HG03025 (cell line): ENCODE measurements around the gene SIGLEC6.
"Not testable (repeated sequence)": the region's sequence is repeated elsewhere in the genome, so short reads cannot be mapped to it uniquely, and the experiment has no call there.

Source experiments
- ATAC-seq: cut with Tn5 transposase; IDR thresholded peaks from one replicate; pipeline ENCODE4 v1.9.1; 2021; ENCODE audit warnings: mild to moderate bottlenecking, moderate library complexity; ENCODE audit not compliant: unreplicated experiment, low FRiP score

The SIGLEC6 gene

DNA sequence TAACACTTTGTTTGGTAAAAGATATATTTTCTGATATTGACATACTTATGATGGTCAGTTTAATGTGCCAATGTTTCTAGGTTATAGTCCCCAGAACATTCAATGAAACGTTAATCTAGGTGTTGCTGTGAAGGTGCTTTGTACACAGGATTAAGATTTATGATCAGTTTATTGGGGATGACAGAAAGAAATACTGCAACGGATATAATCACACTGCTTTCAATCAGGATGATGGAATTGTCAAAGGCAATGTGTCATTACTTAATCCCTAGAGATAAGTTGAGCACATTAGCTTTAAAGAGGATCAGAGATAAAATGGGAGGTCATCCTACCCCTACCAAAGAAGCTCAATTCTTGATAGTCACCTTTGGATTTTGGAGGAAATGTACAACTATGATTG is 17.5 kb downstream of the SIGLEC6 start:
- ATAC-seq, result no peak

DNA sequence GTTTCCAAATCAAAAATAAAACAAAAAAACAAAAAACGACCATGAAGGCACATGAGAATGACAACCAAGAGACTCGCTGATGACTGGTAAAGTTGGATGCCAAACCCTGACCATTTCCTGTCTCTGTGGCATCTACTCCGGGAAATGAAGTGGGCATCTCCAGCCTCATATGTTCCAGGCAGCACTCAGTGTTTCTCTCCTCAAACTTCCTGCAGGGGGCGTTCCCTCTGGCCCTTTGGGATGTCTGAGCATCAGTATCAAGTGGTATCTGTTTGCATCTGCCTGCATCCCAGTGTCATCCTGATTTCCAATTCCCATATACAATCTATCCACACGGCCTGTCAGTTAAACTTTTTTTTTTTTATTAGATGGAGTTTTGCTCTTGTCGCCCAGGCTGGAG is 20.1 kb downstream of the SIGLEC6 start:
- no peak for ATAC-seq

DNA sequence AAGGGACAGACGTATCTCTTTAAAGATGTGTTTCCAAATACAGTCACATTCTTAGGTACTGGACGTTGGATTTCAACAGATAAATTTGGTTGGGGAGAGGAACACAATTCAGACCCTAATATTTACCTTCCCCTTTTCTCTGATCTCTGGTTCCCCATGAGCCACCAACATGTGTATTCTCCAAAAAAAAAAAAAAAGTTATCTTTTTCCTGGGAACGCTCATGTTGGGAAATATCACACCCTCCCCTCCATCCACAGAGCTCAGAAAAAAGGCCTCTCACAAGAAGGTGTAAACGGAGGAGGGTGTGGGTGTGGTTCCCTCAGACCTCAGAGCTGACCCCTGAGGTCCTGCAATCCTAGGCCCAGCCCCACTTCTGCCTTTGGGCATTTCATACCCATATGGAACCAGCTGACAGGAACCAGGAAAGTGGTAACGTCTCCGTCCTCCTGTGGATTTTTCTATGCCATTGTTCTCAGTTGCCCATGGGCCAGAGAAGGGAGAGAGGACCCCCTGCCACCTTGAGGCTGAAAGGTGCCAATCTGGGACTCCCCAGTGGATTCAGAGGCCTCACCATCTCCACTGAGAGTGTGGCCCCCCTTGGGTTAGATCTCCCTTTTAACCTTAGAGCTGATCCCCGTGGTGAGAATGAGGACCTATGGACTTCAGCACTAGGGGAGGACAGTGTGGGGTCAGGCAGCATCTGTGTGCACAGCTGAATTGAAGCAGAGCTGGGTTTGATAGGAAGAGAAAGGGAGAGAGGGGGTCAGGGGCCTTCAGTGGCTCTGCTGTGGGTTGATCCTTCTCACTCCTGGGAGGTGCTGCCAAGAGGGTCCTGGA is 21.4 kb downstream of the SIGLEC6 start:
- ATAC-seq, result no peak

DNA sequence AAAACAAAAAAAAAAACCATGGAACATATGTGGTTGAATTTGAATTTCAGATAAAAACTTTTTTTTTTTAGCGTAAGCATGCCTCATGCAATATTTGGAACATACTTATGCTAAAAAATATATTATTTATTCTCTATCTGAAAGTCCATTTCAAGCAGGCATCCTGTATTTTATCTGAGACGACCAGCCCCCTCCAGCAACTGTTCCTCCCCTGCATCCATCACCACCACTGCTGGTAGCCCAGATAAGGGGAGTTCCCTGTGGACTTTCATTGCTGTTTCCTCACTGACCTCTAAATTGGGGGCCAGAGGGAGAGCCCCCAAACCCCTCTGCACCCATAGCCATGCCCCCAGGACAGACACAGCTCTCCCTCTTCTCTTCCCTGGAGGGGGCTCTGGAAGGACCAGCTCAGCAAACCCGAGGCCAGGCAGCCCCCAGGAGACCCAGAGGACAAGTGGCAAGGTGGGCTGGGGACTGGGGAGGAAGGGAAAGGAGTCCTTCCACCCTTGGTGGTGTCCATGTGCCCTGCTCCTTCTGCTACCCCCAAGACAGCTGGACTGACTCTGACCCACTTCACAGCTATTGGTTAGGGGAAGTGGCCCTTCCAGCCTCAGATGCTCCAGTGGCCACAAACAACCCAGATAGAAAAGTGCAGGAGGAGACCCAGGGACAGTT is 23.3 kb downstream of the SIGLEC6 start:
- no peak for ATAC-seq

DNA sequence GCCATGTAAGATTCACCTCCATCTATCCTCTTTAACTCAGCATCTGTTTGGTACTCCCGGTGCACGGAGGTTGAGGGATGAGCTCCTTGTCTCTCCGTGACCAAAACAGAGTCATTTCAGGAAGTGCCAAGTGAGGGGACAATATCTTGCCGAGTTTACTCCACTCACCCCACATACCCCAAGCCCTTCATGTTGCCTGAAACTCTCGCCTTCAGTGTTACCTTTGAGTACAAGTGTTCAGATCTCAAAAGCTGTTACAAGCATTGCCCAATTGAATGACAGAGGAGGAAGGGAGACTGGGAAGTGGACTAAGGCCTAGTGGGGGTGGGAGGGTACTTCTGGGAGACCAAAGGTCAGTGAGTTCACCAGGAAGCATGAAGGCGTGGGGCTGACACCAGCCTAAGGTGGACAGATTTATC is 23.8 kb downstream of the SIGLEC6 start:
- ATAC-seq, result no peak

DNA sequence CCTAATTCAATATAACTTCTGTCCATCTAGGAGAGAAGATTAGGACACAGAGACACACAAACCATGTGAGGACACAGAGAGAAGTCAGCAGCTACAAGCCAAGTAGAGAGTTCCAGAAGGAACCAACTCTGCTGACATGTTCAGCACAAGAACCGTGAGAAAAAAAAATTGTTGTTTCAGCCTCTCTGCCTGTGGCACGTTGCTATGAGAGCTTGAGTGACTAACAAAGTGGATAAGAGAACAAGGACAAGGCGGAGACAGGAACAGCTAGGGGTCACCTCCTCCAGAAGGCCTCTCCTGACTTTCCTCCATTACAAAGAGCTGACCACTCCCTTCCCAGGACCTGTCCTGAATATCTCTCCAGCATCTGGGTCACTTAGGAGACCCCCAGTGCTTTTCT is 24.3 kb downstream of the SIGLEC6 start:
- no peak for ATAC-seq

DNA sequence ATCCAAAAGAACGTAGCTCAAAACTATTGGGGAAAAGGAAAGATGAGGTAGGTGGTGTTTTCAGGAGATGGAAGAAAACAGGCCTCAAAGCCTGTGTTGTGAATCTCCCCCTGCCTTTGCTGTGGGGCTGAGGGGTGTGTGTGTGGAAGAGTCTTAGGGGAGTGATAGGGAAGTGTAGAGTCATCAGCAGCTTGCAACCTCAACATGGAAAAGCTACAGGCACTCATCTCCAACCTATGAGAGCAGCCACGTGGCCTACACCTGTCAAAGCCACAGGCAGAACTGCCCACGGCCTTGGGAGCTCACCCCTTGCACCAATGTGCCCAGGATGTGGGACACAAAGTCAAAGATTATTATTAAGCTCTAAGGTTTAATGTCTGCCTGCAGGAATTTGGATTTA is 25.6 kb downstream of the SIGLEC6 start:
- no peak for ATAC-seq

DNA sequence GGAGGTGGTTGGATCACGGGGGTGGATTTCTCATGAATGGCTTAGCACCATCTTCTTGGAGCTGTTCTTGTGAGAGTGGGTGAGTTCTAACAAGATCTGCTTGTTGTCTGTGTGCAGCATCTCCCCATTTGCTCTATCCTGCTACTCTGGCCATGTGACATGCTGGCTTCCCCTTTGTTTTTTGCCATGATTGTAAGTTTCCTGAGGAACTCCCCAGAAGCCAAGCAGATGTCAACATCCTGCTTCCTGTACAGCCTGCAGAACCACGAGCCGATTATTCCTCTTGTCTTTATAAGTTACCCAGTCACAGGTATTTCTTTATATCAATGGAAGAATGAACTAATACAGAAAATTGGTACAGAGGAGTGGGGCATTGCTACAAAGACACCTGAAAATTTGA is 27.6 kb downstream of the SIGLEC6 start:
- no peak for ATAC-seq

DNA sequence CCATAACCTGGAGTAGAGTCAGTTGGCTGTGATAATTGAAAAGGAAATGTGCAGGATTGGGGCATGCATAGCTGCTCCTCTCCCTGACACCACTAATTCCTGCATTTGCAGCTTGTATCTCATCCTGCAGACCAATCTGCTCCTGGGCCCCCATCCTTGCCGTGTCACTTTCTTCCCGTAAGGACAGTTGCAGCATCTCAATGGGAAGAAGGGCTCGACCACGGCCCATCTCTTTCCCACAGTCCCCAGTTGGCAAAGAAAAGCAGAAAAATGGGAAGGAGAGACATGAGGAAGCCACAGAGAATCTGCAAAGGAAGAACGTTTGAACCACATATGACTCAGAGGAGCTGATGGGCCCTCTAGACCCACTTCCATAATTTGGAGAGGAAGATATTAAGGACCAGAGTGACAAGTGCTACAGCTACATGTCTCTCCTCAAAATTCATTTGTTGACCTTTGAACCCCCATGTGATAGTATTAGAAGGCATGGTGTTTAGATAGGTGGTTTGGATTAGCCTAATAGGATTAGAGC is 28.1 kb downstream of the SIGLEC6 start:
- ATAC-seq, result no peak

DNA sequence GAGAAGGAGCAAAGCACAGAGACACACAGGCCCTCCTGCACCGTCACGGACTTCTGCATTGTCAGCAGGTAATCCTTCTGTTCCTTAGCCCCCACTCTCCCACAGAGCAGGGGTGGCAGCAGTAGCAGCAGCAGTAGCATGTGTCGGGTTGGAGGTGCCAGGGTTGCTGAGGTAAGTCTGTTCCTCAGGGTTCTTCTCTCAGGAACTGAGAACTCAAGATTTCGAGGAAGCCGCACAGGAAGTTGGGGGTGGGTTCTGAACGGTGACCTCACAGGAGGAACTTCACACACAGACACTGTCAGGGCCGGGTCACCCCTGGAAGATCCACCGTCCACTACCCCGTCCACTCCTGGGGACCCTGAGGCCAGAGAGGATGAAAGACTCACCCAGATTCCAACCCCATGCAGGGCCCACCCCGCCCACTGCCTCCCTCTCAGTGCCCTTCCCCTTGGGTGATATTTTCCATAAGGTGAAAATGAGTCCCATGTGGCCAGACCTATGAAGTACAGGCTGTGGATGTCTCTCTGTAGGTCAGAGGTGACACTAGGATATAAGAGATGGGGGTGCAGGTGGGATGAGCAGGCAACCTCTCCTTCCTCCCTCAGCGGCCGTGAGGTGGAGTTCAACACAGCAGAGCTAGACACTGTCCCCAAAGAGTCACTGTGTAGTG is 29.7 kb downstream of the SIGLEC6 start, which contains the start of gene SIGLEC12:
SIGLEC12 (minus strand) TSS at position 207 of the 670 bp plus-strand sequence; CDS start at position 140, 67 bp downstream.
- no peak for ATAC-seq

DNA sequence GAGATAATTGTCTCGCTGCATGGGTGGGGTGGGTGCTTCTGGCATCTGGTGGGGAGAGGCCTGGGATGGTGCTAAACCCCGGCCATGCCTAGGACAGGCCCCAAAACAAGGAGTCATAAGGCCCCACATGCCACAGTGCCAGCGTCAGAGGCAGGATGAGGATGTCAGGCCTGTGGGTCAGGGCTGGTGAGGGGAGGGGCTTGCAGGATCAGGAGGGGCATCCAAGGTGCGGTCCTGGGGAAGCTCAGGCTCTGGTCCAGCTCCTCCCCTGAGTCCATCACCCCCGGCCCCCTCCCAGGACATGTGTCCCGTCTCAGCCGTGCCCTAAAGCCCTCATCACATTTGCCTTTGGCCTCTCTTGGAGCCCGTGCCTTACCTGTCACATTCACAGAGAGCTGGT is 30.5 kb downstream of the SIGLEC6 start:
- not testable (repeated sequence) for ATAC-seq

DNA sequence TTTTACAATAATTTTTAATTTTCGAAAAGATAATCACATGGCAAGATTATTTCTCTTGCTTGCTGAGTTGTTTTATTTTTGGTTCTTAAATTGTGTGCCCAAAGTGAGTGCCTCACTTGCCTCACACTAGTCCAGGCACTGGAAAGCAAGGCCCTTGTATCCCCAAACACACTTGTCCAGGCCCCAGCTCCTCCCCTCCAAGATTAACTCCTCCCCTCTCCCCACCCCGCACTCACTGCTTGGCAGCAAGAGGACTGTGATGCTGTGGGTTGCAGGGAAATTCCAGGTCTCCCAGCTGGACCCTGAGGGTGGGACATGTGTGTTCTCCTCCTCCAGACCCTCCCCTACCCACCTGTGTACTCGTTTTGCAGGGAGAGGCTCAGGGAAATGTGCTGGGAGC is 33.8 kb downstream of the SIGLEC6 start:
- no peak for ATAC-seq

DNA sequence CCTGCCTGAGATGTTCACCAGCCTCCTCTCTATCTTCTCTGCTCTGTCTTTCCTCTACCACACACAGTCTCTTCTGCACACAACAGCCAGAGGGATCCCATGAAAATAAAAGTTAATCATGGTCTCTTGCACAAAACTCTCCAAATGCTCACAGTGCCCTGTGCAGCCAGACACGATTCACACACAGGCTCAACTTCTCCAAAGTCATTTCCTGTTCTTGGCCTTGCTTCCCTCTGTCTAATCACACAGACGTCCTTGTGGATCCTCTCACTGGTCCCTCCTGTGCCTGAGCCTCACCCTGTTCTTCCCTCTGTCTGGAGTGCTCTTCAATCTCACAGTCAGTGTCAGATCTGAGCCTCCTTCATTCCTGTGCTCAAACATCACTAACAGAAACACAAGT is 37.7 kb downstream of the SIGLEC6 start:
- no peak for ATAC-seq

DNA sequence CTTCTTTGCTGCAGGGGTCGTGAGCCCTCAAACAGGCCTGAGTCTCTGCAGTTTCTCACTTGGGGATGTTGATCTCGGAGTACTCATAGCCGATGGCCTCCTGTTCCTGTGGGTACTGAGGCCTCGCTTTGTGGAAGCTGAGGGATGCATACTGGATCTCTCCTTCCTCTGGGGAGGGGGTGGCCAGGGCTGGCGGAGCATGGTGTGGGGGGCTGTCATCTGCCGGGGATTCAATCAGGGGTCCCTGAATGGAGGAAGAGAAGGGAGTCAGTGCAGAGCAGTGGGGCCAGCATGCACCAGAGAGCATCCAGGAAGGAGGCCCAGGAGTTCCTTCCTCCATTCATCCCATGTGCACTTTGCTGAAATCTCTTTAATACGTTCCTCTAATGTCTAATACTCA is 39.9 kb downstream of the SIGLEC6 start:
- no peak for ATAC-seq

DNA sequence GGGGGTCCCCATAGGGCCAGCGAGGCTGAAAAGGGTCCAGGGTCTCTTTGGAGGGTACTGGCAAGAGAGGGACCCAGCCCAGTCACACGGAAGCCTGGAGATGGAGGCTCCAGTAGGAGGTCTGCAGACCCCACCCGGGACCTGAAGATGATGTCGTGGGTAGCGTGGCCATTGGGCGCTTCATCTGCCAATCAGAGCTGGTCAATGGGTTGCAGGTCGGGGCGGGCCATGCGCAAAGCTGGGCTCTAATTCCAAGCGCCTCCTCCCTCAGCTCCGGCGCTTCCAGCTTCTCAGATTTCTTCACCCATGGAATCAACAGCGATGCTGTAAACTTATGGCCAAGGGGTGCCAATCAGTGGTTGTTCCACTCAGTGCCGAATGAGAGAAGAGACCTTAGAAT is 40.8 kb downstream of the SIGLEC6 start:
- no peak for ATAC-seq

DNA sequence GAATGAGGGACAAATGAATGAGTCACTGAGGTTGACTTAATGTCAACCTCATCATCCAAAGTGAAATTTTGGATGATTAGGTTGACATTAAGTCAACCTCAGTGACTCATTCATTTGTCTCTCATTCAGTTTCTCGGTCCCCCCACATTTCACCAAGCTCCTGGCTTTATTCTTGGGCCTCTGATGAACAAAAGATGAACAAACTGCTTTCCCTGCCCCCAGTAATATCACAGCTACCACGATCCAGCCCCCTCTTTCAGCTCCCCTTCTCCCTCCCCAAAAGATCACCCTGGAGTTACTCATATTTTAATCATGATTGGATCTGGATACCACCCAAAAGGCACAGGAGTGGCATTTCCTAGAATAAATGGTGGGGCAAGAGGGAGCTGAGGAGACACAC is 42.4 kb downstream of the SIGLEC6 start:
- no peak for ATAC-seq

DNA sequence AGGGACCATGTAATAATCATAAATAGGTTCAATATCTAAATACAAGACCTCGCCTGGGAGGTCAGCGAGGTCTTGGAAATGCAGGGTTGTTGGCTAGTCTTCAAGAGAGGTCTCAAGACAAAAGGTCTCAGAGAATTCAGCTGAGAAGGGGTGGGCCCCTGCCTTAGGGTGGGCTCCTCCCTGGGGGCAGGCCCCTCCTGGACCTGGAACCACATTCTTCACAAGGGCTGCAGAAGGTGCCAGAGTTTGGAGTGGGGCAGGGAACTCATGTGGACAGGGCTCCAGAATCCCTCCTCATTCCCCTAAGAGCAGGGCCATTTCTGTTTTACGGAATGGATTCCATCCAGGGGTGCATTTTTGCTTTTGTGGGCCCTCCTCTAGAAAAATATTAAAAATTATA is 43.0 kb downstream of the SIGLEC6 start:
- ATAC-seq, result no peak

DNA sequence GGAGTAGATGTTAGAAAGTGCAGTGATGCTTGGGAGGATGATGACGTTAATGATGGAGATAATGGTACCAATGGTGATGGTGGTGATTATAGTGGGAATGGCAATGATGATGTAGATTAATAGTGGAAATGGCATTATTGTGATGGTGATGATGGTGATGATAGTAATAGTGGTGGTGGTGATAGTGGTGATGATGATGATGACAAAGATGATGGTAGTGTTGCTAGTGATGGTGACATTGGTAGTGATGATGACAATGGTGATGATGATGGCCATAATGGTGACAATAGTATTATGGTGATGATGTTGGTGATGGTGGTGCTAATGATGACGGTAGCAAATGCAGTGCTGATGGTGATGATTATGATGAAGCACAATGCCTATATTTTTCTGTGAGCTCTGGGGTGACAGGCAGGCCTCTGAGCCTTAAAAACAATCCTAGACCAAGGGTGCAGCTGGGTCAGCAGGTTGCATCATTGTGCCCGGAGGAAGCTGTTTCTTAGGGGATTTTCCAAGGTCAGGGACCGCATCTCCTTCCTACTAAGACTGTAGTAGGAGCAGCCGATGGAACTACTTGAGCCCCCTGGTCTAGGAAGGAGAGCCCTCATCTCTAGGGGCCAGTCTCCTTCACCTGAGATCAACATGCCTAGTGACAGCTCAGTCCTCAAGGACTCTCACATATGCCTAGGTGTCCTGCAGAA is 45.4 kb downstream of the SIGLEC6 start:
- ATAC-seq, result no peak

DNA sequence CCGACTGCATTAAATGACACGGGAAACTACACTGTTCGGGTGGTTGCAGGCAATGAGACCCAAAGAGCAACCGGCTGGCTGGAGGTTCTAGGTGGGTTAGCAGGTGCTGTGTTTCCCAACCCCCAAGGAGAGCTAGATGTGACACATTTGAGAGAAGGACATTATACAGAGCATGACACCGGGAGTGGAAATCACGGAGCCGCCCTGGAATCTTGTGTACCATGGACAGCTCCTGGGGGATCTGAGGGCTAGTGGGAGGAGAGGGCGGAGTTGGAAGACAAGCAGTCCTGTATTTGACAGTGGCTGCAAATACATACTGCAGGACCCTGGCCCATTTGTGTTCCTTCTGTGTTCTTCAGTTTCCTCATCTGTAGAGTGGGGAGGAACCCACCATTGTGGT is 50.9 kb downstream of the SIGLEC6 start:
- no peak for ATAC-seq

DNA sequence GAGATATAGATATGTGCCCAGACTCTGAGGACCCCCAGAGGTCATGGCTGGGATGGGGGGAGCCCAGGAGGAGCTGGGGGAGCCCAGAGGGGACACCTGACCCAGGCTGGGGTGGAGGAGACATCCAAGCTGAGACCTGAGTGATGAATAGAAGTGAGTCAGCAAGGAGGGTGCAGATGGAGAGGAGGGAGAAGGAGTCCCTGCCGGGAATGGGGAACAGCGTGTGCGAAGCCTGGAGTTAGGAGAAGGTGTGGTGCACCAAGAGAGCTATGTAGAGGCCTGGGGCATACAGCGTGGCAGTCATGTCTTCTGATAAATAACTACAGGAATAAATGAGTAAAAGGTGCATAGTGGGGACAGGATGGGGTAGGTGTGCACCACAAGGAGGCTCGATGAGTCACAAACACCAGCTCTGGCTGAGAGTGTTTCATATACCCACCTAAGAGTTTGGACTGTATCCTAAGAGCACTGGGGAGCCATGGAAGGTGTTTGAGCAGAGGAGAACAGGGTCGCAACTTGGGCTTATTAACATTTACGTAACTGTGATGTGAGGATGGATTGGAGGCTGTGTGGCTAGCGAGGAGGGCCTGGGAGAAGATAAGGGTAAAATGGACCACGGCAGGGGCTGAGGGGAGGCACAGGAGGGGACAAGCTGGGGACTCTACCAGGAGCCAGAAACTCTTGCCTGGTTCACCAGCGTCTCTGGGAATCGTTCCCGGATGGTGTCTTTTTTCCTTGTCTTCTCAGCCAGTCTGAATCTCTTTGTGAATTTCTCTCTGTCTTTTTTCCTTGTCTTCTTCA is 51.7 kb downstream of the SIGLEC6 start:
- ATAC-seq, result no peak
